Measurements from ENCODE around the gene PRPF6. TPM values are rescaled to one million over a fixed set of nuclear protein-coding genes. Genes with fewer than 3 reads are reported as not detected.

Gene PRPF6
- total RNA-seq, 2 experiments from 2014 or later, result 50.6 to 51.3 TPM

- ATAC-seq (ENCODE audit: poor library complexity) (no peak), DNase-seq (peak in 2 of 14 experiments; percentile 5 to 33)
- no peak overlapping the region for H3K27ac ChIP-seq (ENCODE audit: low read depth in 1 of 2, low read length in 2 of 2)
- Mint-ChIP-seq H3K4me1 (ENCODE audit: low read depth) (peaks cover 55% of the 10 kb centered on the region), H3K9me3 (no peaks in the 10 kb centered on the region), H3K4me3 (peak overlapping the region; percentile 89), H3K36me3 (ENCODE audit: low read depth) (peaks cover 28% of the 10 kb centered on the region), H3K27me3 (no peaks in the 10 kb centered on the region), H3K27ac (peak overlapping the region; percentile 58)
- intact Hi-C loops (cut with DNase I, micrococcal nuclease), result loop anchor here (2.0 to 10.0 kb wide), 4 partner anchors 188 to 476 kb away; partner anchors contain the start of genes ARFRP1 (in 1 of the 2) and ZGPAT (in 1 of the 2)
- TF ChIP-seq, protein P1, sequence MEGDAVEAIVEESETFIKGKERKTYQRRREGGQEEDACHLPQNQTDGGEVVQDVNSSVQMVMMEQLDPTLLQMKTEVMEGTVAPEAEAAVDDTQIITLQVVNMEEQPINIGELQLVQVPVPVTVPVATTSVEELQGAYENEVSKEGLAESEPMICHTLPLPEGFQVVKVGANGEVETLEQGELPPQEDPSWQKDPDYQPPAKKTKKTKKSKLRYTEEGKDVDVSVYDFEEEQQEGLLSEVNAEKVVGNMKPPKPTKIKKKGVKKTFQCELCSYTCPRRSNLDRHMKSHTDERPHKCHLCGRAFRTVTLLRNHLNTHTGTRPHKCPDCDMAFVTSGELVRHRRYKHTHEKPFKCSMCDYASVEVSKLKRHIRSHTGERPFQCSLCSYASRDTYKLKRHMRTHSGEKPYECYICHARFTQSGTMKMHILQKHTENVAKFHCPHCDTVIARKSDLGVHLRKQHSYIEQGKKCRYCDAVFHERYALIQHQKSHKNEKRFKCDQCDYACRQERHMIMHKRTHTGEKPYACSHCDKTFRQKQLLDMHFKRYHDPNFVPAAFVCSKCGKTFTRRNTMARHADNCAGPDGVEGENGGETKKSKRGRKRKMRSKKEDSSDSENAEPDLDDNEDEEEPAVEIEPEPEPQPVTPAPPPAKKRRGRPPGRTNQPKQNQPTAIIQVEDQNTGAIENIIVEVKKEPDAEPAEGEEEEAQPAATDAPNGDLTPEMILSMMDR (IDR thresholded peaks at IDR 0.05), result no peak
- ChIA-PET POLR2A (no interaction called here), CTCF (interaction anchor here (1.2 to 1.8 kb wide), 4 partner anchors 9 to 663 kb away, joined by 3 to 15 read pairs (median 6); partner anchors contain the start of genes ARFRP1 and ZGPAT)
- H3K36me3 ChIP-seq (ENCODE audit: insufficient read depth, low read length), result peaks cover 17% of the 10 kb centered on the region
- no peaks in the 10 kb centered on the region for H3K27me3 ChIP-seq (ENCODE audit: control insufficient read depth in 1 of 2, insufficient read depth in 2 of 2, low read length in 2 of 2)
- H3K9me3 ChIP-seq (ENCODE audit: control insufficient read depth in 1 of 2, insufficient read depth in 1 of 2, low read length in 2 of 2), result peaks cover 0 to 5% of the 10 kb centered on the region in 2 experiments
- no peak overlapping the region for H3K4me3 ChIP-seq (ENCODE audit: low read length)
- H3K4me1 ChIP-seq (ENCODE audit: insufficient read depth, low read length), result peaks cover 39% of the 10 kb centered on the region
Measured at GRCh38 chr20:63972312-63973159, 8.4 kb upstream of the PRPF6 start.

DNA sequence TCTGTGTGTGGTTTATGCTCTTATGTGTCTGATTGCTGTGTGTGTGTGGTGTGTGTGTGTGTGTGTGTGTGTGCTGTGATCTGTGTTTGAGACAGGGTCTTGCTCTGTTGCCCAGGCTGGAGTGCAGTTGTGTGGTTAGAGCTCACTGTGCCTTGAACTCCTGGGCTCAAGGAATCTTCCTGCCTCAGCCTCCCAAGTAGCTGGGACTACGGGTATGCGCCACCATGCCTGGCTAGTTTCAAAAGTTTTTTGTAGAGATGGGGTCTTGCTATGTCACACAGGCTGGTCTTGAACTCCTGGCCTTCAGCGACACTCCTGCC lies 7.8 kb upstream of the PRPF6 start:
- no peak overlapping the region for H3K4me3 ChIP-seq (ENCODE audit: low read length)
- no peak overlapping the region for H3K27ac ChIP-seq (ENCODE audit: low read depth in 1 of 2, low read length in 2 of 2)
- no peaks in the 10 kb centered on the region for H3K27me3 ChIP-seq (ENCODE audit: control insufficient read depth in 1 of 2, insufficient read depth in 2 of 2, low read length in 2 of 2)
- DNase-seq, result no peak
- Mint-ChIP-seq H3K27me3 (no peaks in the 10 kb centered on the region), H3K36me3 (ENCODE audit: low read depth) (peaks cover 28% of the 10 kb centered on the region), H3K4me1 (ENCODE audit: low read depth) (peaks cover 58% of the 10 kb centered on the region), H3K27ac (peak overlapping the region; percentile 58), H3K9me3 (no peaks in the 10 kb centered on the region), H3K4me3 (peak overlapping the region; percentile 26)
- peaks cover 13% of the 10 kb centered on the region for H3K36me3 ChIP-seq (ENCODE audit: insufficient read depth, low read length)
- CTCF ChIA-PET, result interaction anchor here (0.7 to 2.1 kb wide), 17 partner anchors 9 to 663 kb away, joined by 3 to 15 read pairs (median 4); partner anchors contain the start of genes ARFRP1, UCKL1 and ZGPAT
- TF ChIP-seq, protein P1 (IDR thresholded peaks at IDR 0.05), result no peak
- intact Hi-C loops (cut with DNase I, micrococcal nuclease), result loop anchor here (2.0 to 10.0 kb wide), 4 partner anchors 188 to 476 kb away; partner anchors contain the start of genes ARFRP1 (in 1 of the 2) and ZGPAT (in 1 of the 2)
- no peak for ATAC-seq (ENCODE audit: poor library complexity)
- H3K4me1 ChIP-seq (ENCODE audit: insufficient read depth, low read length), result peaks cover 43% of the 10 kb centered on the region
- peaks cover 0 to 4% of the 10 kb centered on the region in 2 experiments for H3K9me3 ChIP-seq (ENCODE audit: control insufficient read depth in 1 of 2, insufficient read depth in 1 of 2, low read length in 2 of 2)
- POLR2A ChIA-PET, result no interaction called here

DNA sequence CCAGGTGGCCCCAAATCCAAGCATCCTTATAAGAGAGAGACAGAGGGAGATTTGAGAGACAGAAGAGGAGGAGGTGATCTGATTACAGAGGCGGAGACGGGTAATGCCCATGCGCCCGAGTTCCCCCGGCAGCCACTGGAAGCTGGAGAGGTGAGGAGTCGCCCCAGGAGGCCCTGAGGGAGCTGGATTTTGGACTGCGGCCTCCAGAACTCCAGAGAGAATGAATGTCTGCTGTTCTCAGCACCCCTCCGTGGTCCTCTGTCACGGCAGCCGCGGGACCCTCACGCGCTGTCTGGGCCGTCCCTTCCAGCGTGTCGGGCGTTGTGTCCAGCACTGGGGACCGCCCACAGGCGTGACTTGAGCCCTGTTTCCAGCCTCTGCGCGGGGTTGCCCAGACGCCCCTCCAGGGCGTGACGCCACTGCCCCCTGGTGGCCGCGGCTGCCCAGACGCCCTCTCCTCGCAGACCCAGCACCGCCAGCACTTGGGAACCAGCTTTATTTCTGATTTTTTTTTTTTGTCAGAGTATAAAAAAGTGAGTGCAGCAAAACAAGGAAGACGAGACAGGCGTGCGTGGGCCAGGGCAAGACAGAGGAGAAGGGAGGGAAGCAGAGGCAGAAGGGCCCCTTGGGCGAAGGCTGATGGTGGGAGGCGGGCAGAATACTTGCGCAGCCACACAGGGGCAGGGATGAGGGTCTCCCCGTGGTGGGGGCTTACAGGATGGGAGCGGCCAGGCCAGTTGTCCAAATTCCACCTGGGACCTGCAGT lies 7.1 kb upstream of the PRPF6 start:
- H3K4me3 ChIP-seq (ENCODE audit: low read length), result no peak overlapping the region
- H3K27ac ChIP-seq (ENCODE audit: low read depth in 1 of 2, low read length in 2 of 2), result peak overlapping the region in 1 of 2 donors; percentile 13
- peaks cover 0 to 4% of the 10 kb centered on the region in 2 experiments for H3K9me3 ChIP-seq (ENCODE audit: control insufficient read depth in 1 of 2, insufficient read depth in 1 of 2, low read length in 2 of 2)
- ChIA-PET POLR2A (interaction anchor here (1.0 kb wide), 1 partner anchor 89 kb away, joined by 3 read pairs; no protein-coding TSS in a partner anchor), CTCF (interaction anchor here (0.6 to 2.1 kb wide), 30 partner anchors 9 to 664 kb away, joined by 3 to 15 read pairs (median 4); partner anchors contain the start of genes ARFRP1, DNAJC5, TPD52L2 and UCKL1)
- H3K36me3 Mint-ChIP-seq (ENCODE audit: low read depth), result peaks cover 24% of the 10 kb centered on the region
- no peaks in the 10 kb centered on the region for H3K27me3 Mint-ChIP-seq
- TF ChIP-seq, protein P1 (IDR thresholded peaks at IDR 0.05), result peak; percentile 98
- H3K27ac Mint-ChIP-seq, result peak overlapping the region; percentile 58
- peak; percentile 51 for ATAC-seq (ENCODE audit: poor library complexity)
- peaks cover 56% of the 10 kb centered on the region for H3K4me1 Mint-ChIP-seq (ENCODE audit: low read depth)
- H3K36me3 ChIP-seq (ENCODE audit: insufficient read depth, low read length), result peaks cover 13% of the 10 kb centered on the region
- intact Hi-C loops (cut with DNase I, micrococcal nuclease), result loop anchor here (1.0 to 10.0 kb wide), 7 partner anchors 65 to 477 kb away; partner anchors contain the start of genes ARFRP1 (in 1 of the 2) and ZGPAT (in 1 of the 2)
- no peaks in the 10 kb centered on the region for H3K9me3 Mint-ChIP-seq
- peak overlapping the region; percentile 26 for H3K4me3 Mint-ChIP-seq
- peaks cover 43% of the 10 kb centered on the region for H3K4me1 ChIP-seq (ENCODE audit: insufficient read depth, low read length)
- DNase-seq, result peak; percentile 62 to 89 (median 75)
- no peaks in the 10 kb centered on the region for H3K27me3 ChIP-seq (ENCODE audit: control insufficient read depth in 1 of 2, insufficient read depth in 2 of 2, low read length in 2 of 2)
